Dermis lymphatic vessel endothelial cell (primary cell): Measurements from ENCODE around the gene PRKAA2. TPM values are rescaled to one million over a fixed set of nuclear protein-coding genes. Genes with fewer than 3 reads are reported as not detected.

Experiments
- total RNA-seq: library from RNA; depleted of rRNA; stranded (reverse); fragments of >200 nt; gene quantifications from 2 replicates; pipeline ENCODE4 v1.2.1, GENCODE V29; 2014

Gene PRKAA2
- total RNA-seq: 1.5 and 2.9 TPM in 2 replicates

DNA sequence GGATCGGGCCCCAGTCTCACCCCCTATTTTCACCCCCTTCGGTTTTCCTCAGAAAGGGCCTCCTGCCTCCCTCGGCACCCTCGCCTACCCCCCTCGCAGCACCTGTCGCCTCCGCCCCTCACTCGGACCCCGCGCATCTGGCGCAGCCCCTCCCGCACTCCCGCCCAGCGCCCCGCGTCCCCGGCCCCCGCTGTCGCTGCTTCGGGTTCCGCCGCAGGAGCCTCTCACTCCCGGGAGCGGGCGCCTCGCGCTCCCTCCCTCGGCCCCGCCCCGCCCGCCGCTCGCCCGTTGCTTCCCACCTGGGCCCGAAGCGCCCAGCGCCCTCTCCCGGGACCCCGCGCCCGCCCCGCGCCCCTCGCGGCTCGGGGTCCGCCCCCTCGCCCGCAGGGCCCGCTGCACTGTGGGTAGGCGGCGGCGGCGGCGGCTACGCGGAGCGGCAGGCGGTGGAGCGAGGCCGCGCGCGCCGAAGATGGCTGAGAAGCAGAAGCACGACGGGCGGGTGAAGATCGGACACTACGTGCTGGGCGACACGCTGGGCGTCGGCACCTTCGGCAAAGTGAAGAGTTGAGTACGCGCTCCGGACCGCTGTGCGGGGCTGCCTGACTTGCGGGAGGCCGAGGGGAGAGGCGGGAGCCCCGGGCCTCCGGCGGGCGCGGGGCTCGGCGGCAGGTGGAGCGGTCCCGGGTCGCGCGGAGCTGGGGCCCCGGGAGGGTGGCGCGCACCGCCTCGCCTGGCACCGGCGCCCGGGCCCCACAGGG, at the start of gene PRKAA2:
Gene PRKAA2 (plus strand): TSS at position 396 of the 758 bp plus-strand sequence. CDS start 74 bp downstream, at position 470.

Other genes with a start within 250 kb of the PRKAA2 start
- 31.0 and 73.9 TPM in 2 replicates for gene PLPP3, start 65.8 kb upstream of the PRKAA2 start, total RNA-seq
- gene FYB2, start 174.1 kb downstream of the PRKAA2 start, total RNA-seq: not detected in 2 replicates
- gene C8A, start 209.5 kb downstream of the PRKAA2 start, total RNA-seq: not detected in 2 replicates